WERI-Rb-1 (cell line): ENCODE results near the gene CREB3L4.

Experiments used
- DNase-seq: peaks from one replicate; pipeline ENCODE4 v3.0.0-alpha.2; 2020
- H3K27ac ChIP-seq: fragments of 250-450 bp; sonication (Bioruptor Pico); 2 replicates; pipeline ENCODE4 v1.5.1; 2020; ENCODE audit warnings: mild to moderate bottlenecking, moderate library complexity
- H3K27me3 ChIP-seq: fragments of 250-450 bp; sonication (Bioruptor Pico); 2 replicates; pipeline ENCODE4 v1.5.1; 2021; ENCODE audit warnings: mild to moderate bottlenecking, low read depth, moderate library complexity; ENCODE audit not compliant: insufficient read depth, severe bottlenecking
- H3K36me3 ChIP-seq: fragments of 250-450 bp; sonication (Bioruptor Pico); 2 replicates; pipeline ENCODE4 v1.5.1; 2020; ENCODE audit warnings: mild to moderate bottlenecking, moderate library complexity
- H3K4me3 ChIP-seq: 2 replicates; pipeline ENCODE4 v1.5.1; 2011; ENCODE audit warnings: low read depth, mild to moderate bottlenecking, control low read depth, low read length
- H3K9me3 ChIP-seq: fragments of 250-450 bp; sonication (Bioruptor Pico); 2 replicates; pipeline ENCODE4 v1.5.1; 2021; ENCODE audit warnings: mild to moderate bottlenecking, moderate library complexity; ENCODE audit not compliant: severe bottlenecking
- CTCF ChIP-seq: IDR thresholded peaks from 2 replicates; pipeline ENCODE4 v1.5.1; 2011; ENCODE audit warnings: low read depth, mild to moderate bottlenecking, control low read depth, inconsistent platforms, low read length

The CREB3L4 gene

GRCh38 chr1:153945795-153946621 is 21.7 kb upstream of the CREB3L4 start:
- Histone ChIP-seq H3K27me3 (no peaks in the 10 kb centered on the region), H3K36me3 (peaks cover 82% of the 10 kb centered on the region)
- DNase-seq, result peak; percentile 78

GRCh38 chr1:153946622-153947241 is 21.0 kb upstream of the CREB3L4 start, which contains the start of gene DENND4B:
Gene DENND4B, minus strand, starts transcription at chr1:153946718. Its CDS starts 2,344 bp downstream, at chr1:153944374.
- peak within 1 kb of the TSS; percentile 77 for H3K27ac ChIP-seq
- peak within 1 kb of the TSS; percentile 61 for H3K4me3 ChIP-seq
- peak; percentile 98 for DNase-seq
- peaks cover 82% of the 10 kb centered on the region for H3K36me3 ChIP-seq
- no peaks in the 10 kb centered on the region for H3K9me3 ChIP-seq
- H3K27me3 ChIP-seq, result no peaks in the 10 kb centered on the region
- peak; percentile 100 for TF ChIP-seq CTCF

More at GRCh38 chr1:153945795-153946621, 21.7 kb upstream of the CREB3L4 start:
- Histone ChIP-seq H3K4me3 (peak overlapping the region; percentile 61), H3K9me3 (no peaks in the 10 kb centered on the region), H3K27ac (peak overlapping the region; percentile 77)
- TF ChIP-seq CTCF, result no peak

- Histone ChIP-seq H3K36me3 (peaks cover 87% of the 10 kb centered on the region), H3K27ac (no peak overlapping the region), H3K9me3 (no peaks in the 10 kb centered on the region), H3K4me3 (no peak overlapping the region), H3K27me3 (no peaks in the 10 kb centered on the region)
- no peak for DNase-seq
- TF ChIP-seq CTCF, result no peak
These were observed 16.5 kb upstream of the CREB3L4 start for GRCh38 chr1:153951183-153951582.

GRCh38 chr1:153951801-153952200 is 15.9 kb upstream of the CREB3L4 start:
- DNase-seq, result no peak
- Histone ChIP-seq H3K36me3 (peaks cover 87% of the 10 kb centered on the region), H3K27me3 (no peaks in the 10 kb centered on the region), H3K9me3 (no peaks in the 10 kb centered on the region), H3K4me3 (no peak overlapping the region), H3K27ac (no peak overlapping the region)
- no peak for TF ChIP-seq CTCF

GRCh38 chr1:153953859-153954365 is 13.8 kb upstream of the CREB3L4 start:
- no peaks in the 10 kb centered on the region for H3K9me3 ChIP-seq
- no peak for DNase-seq
- H3K27ac ChIP-seq, result no peak overlapping the region
- peaks cover 71% of the 10 kb centered on the region for H3K36me3 ChIP-seq
- no peak overlapping the region for H3K4me3 ChIP-seq
- no peak for TF ChIP-seq CTCF
- H3K27me3 ChIP-seq, result no peaks in the 10 kb centered on the region
